Dendritic cell treated with granulocyte-macrophage colony-stimulating factor and Interleukin-4, amounts not matched to agents 40 ng/mL and 50 ng/mL, for 4 days (primary cell): ENCODE results near the gene FBRSL1.

Experiments
- H3K27ac Mint-ChIP-seq: one replicate; pipeline ENCODE4 v1.8.0; 2022; ENCODE audit warnings: mild to moderate bottlenecking, mixed read lengths
- H3K27me3 Mint-ChIP-seq: one replicate; pipeline ENCODE4 v1.8.0; 2022; ENCODE audit warnings: mild to moderate bottlenecking, mixed read lengths
- H3K36me3 Mint-ChIP-seq: one replicate; pipeline ENCODE4 v1.8.0; 2022; ENCODE audit warnings: low read depth, mixed read lengths
- H3K4me1 Mint-ChIP-seq: one replicate; pipeline ENCODE4 v1.8.0; 2022; ENCODE audit warnings: low read depth, mixed read lengths
- H3K4me3 Mint-ChIP-seq: one replicate; pipeline ENCODE4 v1.8.0; 2022; ENCODE audit warnings: mild to moderate bottlenecking, moderate library complexity, mixed read lengths
- H3K9me3 Mint-ChIP-seq: one replicate; pipeline ENCODE4 v1.8.0; 2022; ENCODE audit warnings: mixed read lengths
- intact Hi-C: fragments of 100-400 bp; cut with micrococcal nuclease; formaldehyde crosslinking; loops from one replicate; pipeline ENCODE4 v1.15.0; 2022

Gene FBRSL1

DNA sequence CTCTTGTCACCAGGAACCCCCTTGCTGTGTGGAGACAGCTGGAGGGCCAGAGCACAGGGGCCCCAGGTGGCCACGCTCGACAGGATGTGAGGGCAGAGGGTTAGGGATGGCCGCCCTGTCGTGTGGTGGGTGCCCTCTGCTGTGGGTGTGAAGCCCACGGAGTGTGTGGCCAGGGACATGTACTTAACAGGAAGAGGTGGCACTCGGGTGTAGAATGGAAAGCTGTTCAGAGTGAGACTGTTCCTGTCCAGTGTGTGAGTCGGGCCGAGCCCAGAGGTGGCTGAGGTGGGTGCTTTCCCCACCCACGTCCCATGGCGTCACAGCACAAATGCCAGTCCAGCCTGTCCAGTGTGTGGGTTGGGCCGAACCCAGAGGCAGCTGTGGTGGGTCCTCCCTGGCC, 47.1 kb downstream of the FBRSL1 start:
- peaks cover 71% of the 10 kb centered on the region for H3K36me3 Mint-ChIP-seq
- H3K27me3 Mint-ChIP-seq: no peaks in the 10 kb centered on the region
- no peak overlapping the region for H3K4me3 Mint-ChIP-seq

DNA sequence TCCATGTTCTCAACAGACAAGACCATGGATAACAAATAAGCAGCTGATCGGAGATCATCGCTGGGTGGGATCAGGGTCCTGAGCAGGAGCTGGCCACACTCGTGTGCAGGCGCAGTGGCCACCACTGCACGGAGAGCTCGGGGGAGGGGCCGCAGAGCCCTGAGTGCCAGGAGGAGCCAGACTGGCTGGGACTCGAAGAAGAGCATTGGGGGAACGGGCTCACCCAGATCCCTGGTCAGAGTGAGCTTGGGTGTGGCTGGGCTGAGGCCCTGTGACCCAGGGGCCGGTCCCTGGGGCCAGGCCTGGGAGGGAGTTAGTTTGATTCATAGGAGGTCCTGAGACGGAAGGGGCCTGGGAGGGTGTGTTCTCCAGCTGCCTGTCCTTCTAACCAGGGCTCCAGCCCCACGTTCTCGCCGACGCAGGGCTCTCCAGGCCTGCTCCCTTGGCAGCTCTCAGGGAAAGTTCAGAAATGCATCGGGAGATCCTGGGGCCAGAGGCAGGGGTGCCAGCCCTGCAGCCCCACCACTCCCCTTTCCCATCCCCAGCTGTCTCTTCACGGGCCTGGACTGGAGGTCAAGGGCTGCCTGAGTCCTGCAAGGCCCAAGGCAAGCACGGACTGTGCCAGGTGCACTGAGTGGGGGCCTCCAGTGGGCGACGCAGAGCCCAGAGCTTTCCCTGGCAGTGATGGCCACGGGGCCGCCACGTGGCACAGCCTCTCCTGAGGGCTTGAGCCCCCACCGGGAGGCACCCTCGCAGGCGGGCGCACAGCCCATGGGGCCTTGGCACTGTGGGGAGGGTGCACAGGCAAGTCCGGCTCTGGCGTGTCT, 48.1 kb downstream of the FBRSL1 start:
- no peaks in the 10 kb centered on the region for H3K27me3 Mint-ChIP-seq
- H3K27ac Mint-ChIP-seq: no peak overlapping the region
- H3K4me3 Mint-ChIP-seq: no peak overlapping the region
- H3K36me3 Mint-ChIP-seq: peaks cover 71% of the 10 kb centered on the region
- H3K9me3 Mint-ChIP-seq: peaks cover 16% of the 10 kb centered on the region
- H3K4me1 Mint-ChIP-seq: peaks cover 12% of the 10 kb centered on the region
- intact Hi-C loops: no loop called here

More for the DNA sequence above, 47.1 kb downstream of the FBRSL1 start:
- intact Hi-C loops: no loop called here
- H3K4me1 Mint-ChIP-seq: peaks cover 12% of the 10 kb centered on the region
- H3K27ac Mint-ChIP-seq: no peak overlapping the region
- peaks cover 16% of the 10 kb centered on the region for H3K9me3 Mint-ChIP-seq

DNA sequence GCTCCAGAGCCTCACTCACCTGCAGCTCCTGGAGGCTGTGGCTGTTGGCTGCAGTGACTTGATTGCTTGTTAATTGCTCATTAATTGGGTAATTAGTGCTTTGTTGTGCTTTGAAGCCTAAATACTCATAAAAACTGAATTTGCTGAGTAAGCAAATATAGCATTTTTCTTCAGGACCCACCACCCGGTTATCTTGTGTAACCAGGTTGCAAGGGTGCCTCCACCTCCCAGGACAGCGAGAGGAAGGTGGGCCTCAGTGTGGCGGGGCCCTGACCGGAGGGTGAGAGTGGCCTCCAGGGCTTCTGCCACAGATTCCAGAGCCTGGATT, 48.7 kb downstream of the FBRSL1 start:
- intact Hi-C loops: no loop called here
- H3K4me1 Mint-ChIP-seq: peaks cover 12% of the 10 kb centered on the region
- H3K4me3 Mint-ChIP-seq: no peak overlapping the region
- no peak overlapping the region for H3K27ac Mint-ChIP-seq
- peaks cover 16% of the 10 kb centered on the region for H3K9me3 Mint-ChIP-seq
- H3K27me3 Mint-ChIP-seq: no peaks in the 10 kb centered on the region
- H3K36me3 Mint-ChIP-seq: peaks cover 72% of the 10 kb centered on the region

DNA sequence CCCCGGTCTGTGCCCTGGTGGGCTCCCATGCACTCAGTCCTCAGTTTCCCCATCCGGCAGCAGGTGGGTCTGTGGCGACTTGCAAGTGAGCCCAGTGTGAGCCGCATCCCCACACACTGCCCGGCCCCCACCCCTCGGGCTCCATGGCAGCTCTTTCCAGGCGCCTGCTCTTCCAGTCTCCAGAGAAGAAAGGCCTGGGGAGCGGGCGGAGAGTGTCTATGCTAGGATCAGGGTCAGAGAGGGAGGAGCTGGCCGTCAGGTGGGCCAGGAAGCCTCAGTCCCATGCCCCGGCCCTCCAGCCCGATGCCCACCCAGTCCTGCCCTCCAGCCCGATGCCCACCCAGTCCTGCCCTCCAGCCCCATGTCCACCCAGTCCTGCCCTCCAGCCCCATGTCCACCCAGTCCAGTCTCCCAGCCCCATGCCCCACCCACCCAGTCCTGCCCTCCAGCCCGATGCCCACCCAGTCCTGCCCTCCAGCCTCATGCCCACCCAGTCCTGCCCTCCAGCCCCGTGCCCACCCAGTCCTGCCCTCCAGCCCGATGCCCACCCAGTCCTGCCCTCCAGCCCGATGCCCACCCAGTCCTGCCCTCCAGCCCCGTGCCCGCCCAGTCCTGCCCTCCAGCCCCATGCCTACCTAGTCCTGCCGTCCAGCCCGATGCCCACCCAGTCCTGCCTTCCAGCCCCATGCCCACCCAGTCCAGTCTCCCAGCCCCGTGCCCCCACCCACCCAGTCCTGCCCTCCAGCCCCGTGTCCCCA, 49.2 kb downstream of the FBRSL1 start:
- peaks cover 16% of the 10 kb centered on the region for H3K9me3 Mint-ChIP-seq
- H3K4me3 Mint-ChIP-seq: no peak overlapping the region
- no peak overlapping the region for H3K27ac Mint-ChIP-seq
- H3K4me1 Mint-ChIP-seq: peaks cover 12% of the 10 kb centered on the region
- H3K27me3 Mint-ChIP-seq: no peaks in the 10 kb centered on the region
- peaks cover 72% of the 10 kb centered on the region for H3K36me3 Mint-ChIP-seq
- intact Hi-C loops: no loop called here

GRCh38 chr12:132540436-132540835, 50.5 kb downstream of the FBRSL1 start:
- intact Hi-C loops: no loop called here
- no peak overlapping the region for H3K27ac Mint-ChIP-seq
- H3K27me3 Mint-ChIP-seq: no peaks in the 10 kb centered on the region
- no peak overlapping the region for H3K4me3 Mint-ChIP-seq
- peaks cover 9% of the 10 kb centered on the region for H3K9me3 Mint-ChIP-seq
- peaks cover 12% of the 10 kb centered on the region for H3K4me1 Mint-ChIP-seq
- H3K36me3 Mint-ChIP-seq: peaks cover 66% of the 10 kb centered on the region

DNA sequence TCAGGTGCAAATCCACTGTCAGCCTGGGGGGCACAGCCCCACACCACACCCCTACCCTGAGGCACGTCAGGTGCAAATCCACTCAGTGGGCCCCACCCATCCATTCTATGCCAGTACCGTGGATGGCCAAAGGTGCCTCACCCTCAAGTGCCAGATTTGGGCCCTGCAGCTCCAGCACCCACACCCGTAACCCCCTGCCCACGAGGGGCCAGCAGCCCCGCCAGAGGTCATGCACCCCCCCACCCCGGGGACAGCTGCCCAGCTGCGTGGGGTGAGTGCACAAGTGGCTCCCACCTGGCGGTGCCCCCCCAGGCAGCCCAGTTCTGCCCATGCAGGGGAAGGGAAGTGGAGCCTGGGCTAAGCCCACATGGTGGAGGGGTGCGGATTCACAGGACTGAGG, 51.2 kb downstream of the FBRSL1 start:
- H3K27ac Mint-ChIP-seq: no peak overlapping the region

GRCh38 chr12:132541996-132542395, 52.0 kb downstream of the FBRSL1 start:
- H3K4me3 Mint-ChIP-seq: no peak overlapping the region
- no peak overlapping the region for H3K27ac Mint-ChIP-seq
- intact Hi-C loops: no loop called here
- no peaks in the 10 kb centered on the region for H3K27me3 Mint-ChIP-seq
- peaks cover 51% of the 10 kb centered on the region for H3K36me3 Mint-ChIP-seq
- H3K9me3 Mint-ChIP-seq: no peaks in the 10 kb centered on the region
- H3K4me1 Mint-ChIP-seq: peaks cover under 1% of the 10 kb centered on the region

More for the DNA sequence above, 51.2 kb downstream of the FBRSL1 start:
- peaks cover 9% of the 10 kb centered on the region for H3K4me1 Mint-ChIP-seq
- H3K4me3 Mint-ChIP-seq: no peak overlapping the region
- intact Hi-C loops: no loop called here
- H3K36me3 Mint-ChIP-seq: peaks cover 59% of the 10 kb centered on the region
- H3K9me3 Mint-ChIP-seq: peaks cover 2% of the 10 kb centered on the region
- H3K27me3 Mint-ChIP-seq: no peaks in the 10 kb centered on the region

GRCh38 chr12:132542661-132543060, 52.7 kb downstream of the FBRSL1 start:
- H3K36me3 Mint-ChIP-seq: peaks cover 48% of the 10 kb centered on the region
- H3K27me3 Mint-ChIP-seq: no peaks in the 10 kb centered on the region
- no peaks in the 10 kb centered on the region for H3K9me3 Mint-ChIP-seq
- no peak overlapping the region for H3K4me3 Mint-ChIP-seq
- no peaks in the 10 kb centered on the region for H3K4me1 Mint-ChIP-seq
- intact Hi-C loops: no loop called here
- H3K27ac Mint-ChIP-seq: no peak overlapping the region

GRCh38 chr12:132543298-132544079, 53.5 kb downstream of the FBRSL1 start:
- Mint-ChIP-seq H3K36me3 (peaks cover 52% of the 10 kb centered on the region), H3K4me3 (no peak overlapping the region), H3K27ac (no peak overlapping the region), H3K4me1 (no peaks in the 10 kb centered on the region), H3K27me3 (no peaks in the 10 kb centered on the region), H3K9me3 (no peaks in the 10 kb centered on the region)
- intact Hi-C loops: no loop called here

GRCh38 chr12:132544080-132544397, 54.1 kb downstream of the FBRSL1 start:
- no peak overlapping the region for H3K4me3 Mint-ChIP-seq
- no peaks in the 10 kb centered on the region for H3K27me3 Mint-ChIP-seq
- no peaks in the 10 kb centered on the region for H3K9me3 Mint-ChIP-seq
- peaks cover 57% of the 10 kb centered on the region for H3K36me3 Mint-ChIP-seq
- H3K4me1 Mint-ChIP-seq: no peaks in the 10 kb centered on the region
- no peak overlapping the region for H3K27ac Mint-ChIP-seq
- intact Hi-C loops: no loop called here

DNA sequence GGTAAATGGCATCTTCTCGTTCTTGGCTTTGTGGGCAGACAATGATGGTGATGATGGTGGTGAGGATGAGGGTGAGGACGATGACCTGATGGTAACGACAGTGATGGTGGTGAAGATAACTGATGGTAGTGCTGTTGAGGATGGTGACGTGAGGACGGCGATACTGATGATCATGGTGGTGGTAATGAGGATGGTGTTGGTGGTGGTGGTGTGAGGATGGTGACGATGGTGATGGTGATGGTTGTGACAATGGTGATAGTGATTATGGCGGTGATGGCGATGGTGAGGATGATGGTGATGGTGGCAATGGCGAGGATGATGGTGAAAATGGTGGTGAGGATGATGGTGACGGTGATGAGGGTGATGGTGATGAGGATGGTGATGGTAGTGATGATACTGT, 54.5 kb downstream of the FBRSL1 start:
- H3K27me3 Mint-ChIP-seq: no peaks in the 10 kb centered on the region
- intact Hi-C loops: no loop called here
- no peaks in the 10 kb centered on the region for H3K4me1 Mint-ChIP-seq
- H3K36me3 Mint-ChIP-seq: peaks cover 62% of the 10 kb centered on the region
- H3K9me3 Mint-ChIP-seq: no peaks in the 10 kb centered on the region
- no peak overlapping the region for H3K4me3 Mint-ChIP-seq
- no peak overlapping the region for H3K27ac Mint-ChIP-seq

DNA sequence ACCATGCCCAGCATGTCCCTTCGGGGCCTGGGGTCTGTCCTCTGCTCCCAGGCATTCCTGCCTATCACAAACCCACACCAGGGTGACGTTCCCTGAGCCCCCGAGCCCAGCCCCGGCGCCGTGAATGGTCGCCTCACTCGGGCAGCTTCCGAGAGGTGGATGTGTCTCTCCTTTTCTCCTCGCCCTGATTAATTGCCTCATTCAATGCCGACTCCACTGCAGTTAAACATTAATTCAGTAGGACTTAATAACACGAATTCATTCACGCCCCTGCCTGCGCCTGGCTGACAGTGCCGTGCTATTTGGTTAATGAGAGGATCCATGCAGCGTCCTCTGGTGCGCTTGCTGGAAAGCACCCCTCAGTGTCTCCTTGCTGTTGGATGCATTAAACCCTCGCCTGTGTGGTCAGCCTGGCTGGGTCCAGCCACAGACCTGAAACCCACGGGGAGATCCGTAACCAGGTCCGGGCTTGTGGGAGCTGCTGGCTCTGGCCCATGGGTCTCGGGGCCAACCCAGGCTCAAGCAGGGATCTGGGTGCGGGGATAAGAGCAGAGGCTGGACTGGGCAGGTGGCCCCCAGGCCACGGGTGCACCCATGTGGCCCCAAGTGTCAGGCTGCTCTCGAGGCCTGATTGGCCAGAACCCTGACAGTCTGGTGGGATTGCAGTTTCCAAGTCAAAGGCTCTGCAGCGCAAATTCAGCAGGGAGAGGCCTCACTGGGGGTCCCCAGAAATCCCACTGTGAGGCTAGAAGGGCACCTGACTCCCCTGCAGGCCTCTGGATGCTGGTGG, 55.4 kb downstream of the FBRSL1 start:
- Mint-ChIP-seq H3K9me3 (no peaks in the 10 kb centered on the region), H3K4me1 (no peaks in the 10 kb centered on the region), H3K27ac (no peak overlapping the region), H3K4me3 (no peak overlapping the region), H3K36me3 (peaks cover 69% of the 10 kb centered on the region), H3K27me3 (no peaks in the 10 kb centered on the region)
- intact Hi-C loops: no loop called here

DNA sequence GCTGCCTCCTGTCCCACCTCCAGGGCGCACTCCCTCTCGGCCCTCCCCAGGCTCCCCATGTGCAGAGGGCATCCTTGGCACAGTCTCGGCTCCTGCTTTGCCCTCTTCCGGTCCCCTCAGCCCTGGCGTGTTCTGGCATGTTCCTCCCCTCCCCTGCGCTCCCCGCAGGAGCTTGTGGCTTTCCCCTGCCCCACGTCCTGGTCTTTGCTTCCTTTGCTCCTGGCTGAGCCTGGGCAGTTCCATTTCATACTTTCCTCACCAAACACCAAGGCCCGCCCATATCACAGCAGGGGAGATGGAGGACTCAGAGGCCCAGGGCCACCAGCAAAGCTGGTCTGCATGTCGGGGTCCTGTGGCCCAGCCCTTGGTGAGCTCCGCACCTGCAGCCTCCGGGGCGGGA, 56.0 kb downstream of the FBRSL1 start:
- Mint-ChIP-seq H3K4me3 (no peak overlapping the region), H3K4me1 (no peaks in the 10 kb centered on the region), H3K27ac (no peak overlapping the region), H3K27me3 (no peaks in the 10 kb centered on the region), H3K36me3 (peaks cover 69% of the 10 kb centered on the region), H3K9me3 (no peaks in the 10 kb centered on the region)
- intact Hi-C loops: no loop called here
